Renal cortical epithelial cell (primary cell): ENCODE data around the gene MARCKSL1. TPM values are rescaled to one million over a fixed set of nuclear protein-coding genes. Genes with fewer than 3 reads are reported as not detected.
"Not testable (repeated sequence)": the region's sequence is repeated elsewhere in the genome, so short reads cannot be mapped to it uniquely, and the experiment has no call there.

Experiments used
- DNase-seq: peaks from one replicate; pipeline ENCODE4 v3.0.0-alpha.2; 2011; ENCODE audit warnings: low read depth
- total RNA-seq: library from RNA; depleted of rRNA; stranded (reverse); fragments of >200 nt; gene quantifications from 2 replicates; pipeline ENCODE4 v1.2.3, GENCODE V29; 2014

The MARCKSL1 gene
- total RNA-seq, 1 donor from 2014 or later, result 70.9 TPM

GRCh38 chr1:32333251-32333963 lies 2.6 kb downstream of the MARCKSL1 start:
- DNase-seq, result no peak

GRCh38 chr1:32332290-32333079 lies 3.5 kb downstream of the MARCKSL1 start:
- no peak for DNase-seq

GRCh38 chr1:32331549-32331948 lies 4.5 kb downstream of the MARCKSL1 start:
- no peak for DNase-seq

GRCh38 chr1:32330558-32331151 lies 5.4 kb downstream of the MARCKSL1 start:
- no peak for DNase-seq

GRCh38 chr1:32329931-32330466 lies 6.0 kb downstream of the MARCKSL1 start:
- no peak for DNase-seq

- DNase-seq, result no peak
Observed at GRCh38 chr1:32327204-32327603, 8.8 kb downstream of the MARCKSL1 start.

- no peak for DNase-seq
Observed at GRCh38 chr1:32321712-32322291, 14.2 kb downstream of the MARCKSL1 start.

- no peak for DNase-seq
Observed at GRCh38 chr1:32318127-32318869, 17.7 kb downstream of the MARCKSL1 start.

GRCh38 chr1:32316903-32317277 lies 19.1 kb downstream of the MARCKSL1 start:
- DNase-seq, result no peak

- no peak for DNase-seq
Observed at GRCh38 chr1:32311709-32312393, 24.2 kb downstream of the MARCKSL1 start.

- no peak for DNase-seq
Observed at GRCh38 chr1:32309960-32310359, 26.1 kb downstream of the MARCKSL1 start.

- DNase-seq, result no peak
Observed at GRCh38 chr1:32307324-32307723, 28.7 kb downstream of the MARCKSL1 start.

GRCh38 chr1:32305310-32305709 lies 30.7 kb downstream of the MARCKSL1 start:
- DNase-seq, result no peak

GRCh38 chr1:32303997-32304622 lies 31.9 kb downstream of the MARCKSL1 start:
- DNase-seq, result no peak

GRCh38 chr1:32303358-32303757 lies 32.7 kb downstream of the MARCKSL1 start:
- no peak for DNase-seq

GRCh38 chr1:32299327-32299726 lies 36.7 kb downstream of the MARCKSL1 start:
- DNase-seq, result no peak

GRCh38 chr1:32298211-32298610 lies 37.8 kb downstream of the MARCKSL1 start:
- DNase-seq, result not testable (repeated sequence)

GRCh38 chr1:32291708-32292538 lies 44.1 kb downstream of the MARCKSL1 start, which contains the start of gene HDAC1:
Gene HDAC1 (plus strand): TSS chr1:32292083. CDS start chr1:32292170, 87 bp downstream.
- DNase-seq, result peak; percentile 81

- peak; percentile 38 for DNase-seq
Observed at GRCh38 chr1:32291145-32291707, 44.8 kb downstream of the MARCKSL1 start.
